HUDEP-2 (cell line): ENCODE measurements around the gene LMAN2.
A peak's percentile ranks its signal among the peaks of the same experiment; 100 is the strongest.

Source experiments
- DNase-seq, 76 experiments: peaks; one replicate each; lab custom pipeline; 2025; ENCODE audit not compliant: unreplicated experiment in 76 of 76; lab: John Stamatoyannopoulos, UW

LMAN2 gene

GRCh38 chr5:177351392-177352329 is at the start of gene LMAN2:
Gene LMAN2 (minus strand): TSS chr5:177351668. CDS start chr5:177351647, 21 bp downstream.
- DNase-seq = peak in 74 of 76 experiments; percentile 48 to 93 (median 86)

- DNase-seq = no peak
These were observed 48.8 kb upstream of the LMAN2 start, which contains the start of gene PFN3 for GRCh38 chr5:177399997-177400868. Gene PFN3 (minus strand): TSS chr5:177400661. CDS start chr5:177400576, 85 bp downstream.

- no peak for DNase-seq
These were observed 46.5 kb upstream of the LMAN2 start for GRCh38 chr5:177397875-177398390.

GRCh38 chr5:177396807-177397206 is 45.3 kb upstream of the LMAN2 start:
- no peak for DNase-seq

GRCh38 chr5:177396078-177396477 is 44.6 kb upstream of the LMAN2 start:
- DNase-seq = no peak

- no peak for DNase-seq
These were observed 42.5 kb upstream of the LMAN2 start for GRCh38 chr5:177393990-177394389.

GRCh38 chr5:177393206-177393765 is 41.8 kb upstream of the LMAN2 start:
- DNase-seq = no peak

- DNase-seq = no peak
These were observed 41.3 kb upstream of the LMAN2 start for GRCh38 chr5:177392765-177393164.

- DNase-seq = peak in 70 of 76 experiments; percentile 10 to 83 (median 61)
These were observed 39.2 kb upstream of the LMAN2 start for GRCh38 chr5:177390363-177391300.

- DNase-seq = no peak
These were observed 38.0 kb upstream of the LMAN2 start for GRCh38 chr5:177389241-177390169.

- DNase-seq = no peak
These were observed 37.1 kb upstream of the LMAN2 start for GRCh38 chr5:177388521-177389052.

GRCh38 chr5:177387405-177387804 is 35.9 kb upstream of the LMAN2 start:
- DNase-seq = no peak

- no peak for DNase-seq
These were observed 35.1 kb upstream of the LMAN2 start for GRCh38 chr5:177386542-177386941.

- no peak for DNase-seq
These were observed 34.3 kb upstream of the LMAN2 start for GRCh38 chr5:177385720-177386119.

GRCh38 chr5:177384134-177384533 is 32.7 kb upstream of the LMAN2 start, which contains the start of gene SLC34A1:
Gene SLC34A1 (plus strand): TSS chr5:177384434. CDS start chr5:177385742, 1,308 bp downstream.
- DNase-seq = no peak

GRCh38 chr5:177383181-177383580 is 31.7 kb upstream of the LMAN2 start:
- no peak for DNase-seq

GRCh38 chr5:177382423-177383029 is 31.1 kb upstream of the LMAN2 start:
- peak in 55 of 76 experiments; percentile 4 to 68 (median 40) for DNase-seq

- no peak for DNase-seq
These were observed 29.3 kb upstream of the LMAN2 start for GRCh38 chr5:177380805-177381126.
